C4-2B (cell line): ENCODE data around the gene TRH.

ENCODE experiments used
- CTCF ChIP-seq: fragments of 450-650 bp; conservative IDR thresholded peaks from 2 replicates; pipeline ENCODE4 v1.5.1; 2017; ENCODE audit warnings: mild to moderate bottlenecking
- ZFX ChIP-seq: fragments of 450-650 bp; IDR thresholded peaks from 2 replicates; pipeline ENCODE4 v1.6.1; 2017

- no peak for TF ChIP-seq CTCF
- no peak for TF ChIP-seq ZFX
Measured at GRCh38 chr3:129976286-129976685, 1.8 kb downstream of the TRH start.
